C4-2B (cell line): ENCODE measurements around the gene INPP5E.

Source experiments
- ZFX ChIP-seq: fragments of 450-650 bp; IDR thresholded peaks from 2 replicates; pipeline ENCODE4 v1.6.1; 2017
- TF ChIP-seq, protein P1 (sequence below): fragments of 450-650 bp; conservative IDR thresholded peaks from 2 replicates; pipeline ENCODE4 v1.5.1; 2017; ENCODE audit warnings: mild to moderate bottlenecking

DNA sequence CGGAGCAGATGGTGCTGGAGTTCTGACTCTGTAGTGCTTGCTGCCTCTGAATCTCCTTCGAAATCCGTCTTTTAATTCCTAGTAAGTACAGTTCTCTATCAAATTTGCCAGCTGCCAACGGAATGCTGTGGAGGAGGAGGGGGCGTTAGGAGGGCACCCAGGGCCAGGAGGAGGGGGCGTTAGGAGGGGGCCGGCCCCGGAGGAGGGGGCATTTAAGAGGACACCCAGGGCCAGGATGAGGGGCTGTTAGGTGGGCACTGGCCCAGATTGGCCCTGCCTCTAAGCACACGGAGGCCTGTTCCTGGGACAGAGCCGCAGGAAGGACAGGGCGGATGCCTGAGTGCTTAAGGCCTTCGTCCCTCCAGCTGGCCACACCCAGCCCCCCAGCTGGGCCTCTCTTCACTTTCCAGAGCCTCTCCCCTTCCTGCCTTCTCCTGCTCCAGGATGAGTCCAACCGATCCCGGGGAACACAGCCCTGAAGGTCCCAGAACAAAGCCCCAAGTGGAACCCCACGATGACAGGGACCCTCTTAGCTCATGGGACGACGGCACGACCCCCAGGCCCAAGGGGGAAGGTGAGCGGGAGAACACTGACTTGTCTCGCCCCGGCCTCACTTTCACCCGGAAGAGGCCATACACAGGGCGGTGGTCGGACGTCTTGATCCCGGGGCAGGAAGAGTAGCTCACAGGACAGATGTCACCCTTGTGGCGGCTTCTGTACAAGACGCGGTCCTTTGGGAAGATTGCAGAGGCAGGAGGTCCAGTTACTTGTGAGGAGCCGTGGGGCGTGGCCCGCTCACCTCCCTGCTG lies 9.8 kb downstream of the INPP5E start:
- TF ChIP-seq, protein P1, sequence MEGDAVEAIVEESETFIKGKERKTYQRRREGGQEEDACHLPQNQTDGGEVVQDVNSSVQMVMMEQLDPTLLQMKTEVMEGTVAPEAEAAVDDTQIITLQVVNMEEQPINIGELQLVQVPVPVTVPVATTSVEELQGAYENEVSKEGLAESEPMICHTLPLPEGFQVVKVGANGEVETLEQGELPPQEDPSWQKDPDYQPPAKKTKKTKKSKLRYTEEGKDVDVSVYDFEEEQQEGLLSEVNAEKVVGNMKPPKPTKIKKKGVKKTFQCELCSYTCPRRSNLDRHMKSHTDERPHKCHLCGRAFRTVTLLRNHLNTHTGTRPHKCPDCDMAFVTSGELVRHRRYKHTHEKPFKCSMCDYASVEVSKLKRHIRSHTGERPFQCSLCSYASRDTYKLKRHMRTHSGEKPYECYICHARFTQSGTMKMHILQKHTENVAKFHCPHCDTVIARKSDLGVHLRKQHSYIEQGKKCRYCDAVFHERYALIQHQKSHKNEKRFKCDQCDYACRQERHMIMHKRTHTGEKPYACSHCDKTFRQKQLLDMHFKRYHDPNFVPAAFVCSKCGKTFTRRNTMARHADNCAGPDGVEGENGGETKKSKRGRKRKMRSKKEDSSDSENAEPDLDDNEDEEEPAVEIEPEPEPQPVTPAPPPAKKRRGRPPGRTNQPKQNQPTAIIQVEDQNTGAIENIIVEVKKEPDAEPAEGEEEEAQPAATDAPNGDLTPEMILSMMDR, result no peak
- TF ChIP-seq ZFX, result no peak
